Measurements from ENCODE around the gene IL4I1.

The IL4I1 gene

GRCh38 chr19:49861541-49862378 is 34.9 kb downstream of the IL4I1 start:
- H3K9me3 ChIP-seq (ENCODE audit: control insufficient read depth, insufficient read depth, low read length): no peaks in the 10 kb centered on the region
- H3K9ac ChIP-seq (ENCODE audit: low read depth, low read length): no peak overlapping the region
- H3K36me3 ChIP-seq (ENCODE audit: insufficient read depth, low read length): peaks cover 13% of the 10 kb centered on the region
- no peaks in the 10 kb centered on the region; the same call in 1 of the 2 replicates for H3K4me1 ChIP-seq (ENCODE audit: insufficient read depth, low read length)

GRCh38 chr19:49861107-49861506 is 35.6 kb downstream of the IL4I1 start:
- peaks cover 13% of the 10 kb centered on the region for H3K36me3 ChIP-seq (ENCODE audit: insufficient read depth, low read length)

GRCh38 chr19:49860336-49861102 is 36.2 kb downstream of the IL4I1 start:
- Histone ChIP-seq H3K36me3 (ENCODE audit: insufficient read depth, low read length) (peaks cover 13% of the 10 kb centered on the region), H3K4me1 (ENCODE audit: insufficient read depth, low read length) (no peaks in the 10 kb centered on the region; the same call in 1 of the 2 replicates), H3K9me3 (ENCODE audit: control insufficient read depth, insufficient read depth, low read length) (no peaks in the 10 kb centered on the region), H3K9ac (ENCODE audit: low read depth, low read length) (no peak overlapping the region)

More at GRCh38 chr19:49861107-49861506, 35.6 kb downstream of the IL4I1 start:
- no peak overlapping the region for H3K9ac ChIP-seq (ENCODE audit: low read depth, low read length)
- H3K4me1 ChIP-seq (ENCODE audit: insufficient read depth, low read length): no peaks in the 10 kb centered on the region; the same call in 1 of the 2 replicates
- H3K9me3 ChIP-seq (ENCODE audit: control insufficient read depth, insufficient read depth, low read length): no peaks in the 10 kb centered on the region

- Histone ChIP-seq H3K36me3 (ENCODE audit: insufficient read depth, low read length) (peaks cover 12% of the 10 kb centered on the region), H3K9ac (ENCODE audit: low read depth, low read length) (no peak overlapping the region), H3K4me1 (ENCODE audit: insufficient read depth, low read length) (no peaks in the 10 kb centered on the region; the same call in 1 of the 2 replicates), H3K9me3 (ENCODE audit: control insufficient read depth, insufficient read depth, low read length) (no peaks in the 10 kb centered on the region)
These were observed 36.9 kb downstream of the IL4I1 start for GRCh38 chr19:49859682-49860335.

GRCh38 chr19:49858088-49858985 is 38.4 kb downstream of the IL4I1 start:
- no peaks in the 10 kb centered on the region; the same call in 1 of the 2 replicates for H3K4me1 ChIP-seq (ENCODE audit: insufficient read depth, low read length)
- no peak overlapping the region for H3K9ac ChIP-seq (ENCODE audit: low read depth, low read length)
- no peaks in the 10 kb centered on the region for H3K9me3 ChIP-seq (ENCODE audit: control insufficient read depth, insufficient read depth, low read length)
- peaks cover 2% of the 10 kb centered on the region; the same call in 1 of the 2 replicates for H3K36me3 ChIP-seq (ENCODE audit: insufficient read depth, low read length)

GRCh38 chr19:49857838-49858087 is 38.9 kb downstream of the IL4I1 start:
- Histone ChIP-seq H3K9ac (ENCODE audit: low read depth, low read length) (no peak overlapping the region), H3K9me3 (ENCODE audit: control insufficient read depth, insufficient read depth, low read length) (no peaks in the 10 kb centered on the region), H3K36me3 (ENCODE audit: insufficient read depth, low read length) (peaks cover 2% of the 10 kb centered on the region; the same call in 1 of the 2 replicates), H3K4me1 (ENCODE audit: insufficient read depth, low read length) (no peaks in the 10 kb centered on the region; the same call in 1 of the 2 replicates)

GRCh38 chr19:49857061-49857837 is 39.4 kb downstream of the IL4I1 start:
- H3K9ac ChIP-seq (ENCODE audit: low read depth, low read length): no peak overlapping the region
- peaks cover 2% of the 10 kb centered on the region; the same call in 1 of the 2 replicates for H3K36me3 ChIP-seq (ENCODE audit: insufficient read depth, low read length)
- H3K9me3 ChIP-seq (ENCODE audit: control insufficient read depth, insufficient read depth, low read length): no peaks in the 10 kb centered on the region
- H3K4me1 ChIP-seq (ENCODE audit: insufficient read depth, low read length): peaks cover 2% of the 10 kb centered on the region; the same call in 1 of the 2 replicates

GRCh38 chr19:49856574-49857021 is 40.1 kb downstream of the IL4I1 start:
- H3K9me3 ChIP-seq (ENCODE audit: control insufficient read depth, insufficient read depth, low read length): no peaks in the 10 kb centered on the region
- no peak overlapping the region for H3K9ac ChIP-seq (ENCODE audit: low read depth, low read length)
- H3K4me1 ChIP-seq (ENCODE audit: insufficient read depth, low read length): peaks cover 3% of the 10 kb centered on the region; the same call in 1 of the 2 replicates
- H3K36me3 ChIP-seq (ENCODE audit: insufficient read depth, low read length): peaks cover 2% of the 10 kb centered on the region; the same call in 1 of the 2 replicates

GRCh38 chr19:49855676-49856573 is 40.8 kb downstream of the IL4I1 start:
- peaks cover 3% of the 10 kb centered on the region; the same call in 1 of the 2 replicates for H3K4me1 ChIP-seq (ENCODE audit: insufficient read depth, low read length)
- no peak overlapping the region for H3K9ac ChIP-seq (ENCODE audit: low read depth, low read length)
- H3K36me3 ChIP-seq (ENCODE audit: insufficient read depth, low read length): peaks cover 2% of the 10 kb centered on the region; the same call in 1 of the 2 replicates
- H3K9me3 ChIP-seq (ENCODE audit: control insufficient read depth, insufficient read depth, low read length): no peaks in the 10 kb centered on the region

GRCh38 chr19:49855277-49855675 is 41.4 kb downstream of the IL4I1 start:
- H3K9me3 ChIP-seq (ENCODE audit: control insufficient read depth, insufficient read depth, low read length): no peaks in the 10 kb centered on the region
- H3K4me1 ChIP-seq (ENCODE audit: insufficient read depth, low read length): peaks cover 3% of the 10 kb centered on the region; the same call in 1 of the 2 replicates
- no peak overlapping the region for H3K9ac ChIP-seq (ENCODE audit: low read depth, low read length)
- H3K36me3 ChIP-seq (ENCODE audit: insufficient read depth, low read length): peaks cover 2% of the 10 kb centered on the region; the same call in 1 of the 2 replicates

GRCh38 chr19:49854378-49855263 is 42.1 kb downstream of the IL4I1 start:
- no peaks in the 10 kb centered on the region for H3K36me3 ChIP-seq (ENCODE audit: insufficient read depth, low read length)
- 0 out of 2 replicates have a peak, but pooled peaks cover 7% of the 10 kb centered on the region for H3K4me1 ChIP-seq (ENCODE audit: insufficient read depth, low read length)
- no peak overlapping the region for H3K9ac ChIP-seq (ENCODE audit: low read depth, low read length)
- H3K9me3 ChIP-seq (ENCODE audit: control insufficient read depth, insufficient read depth, low read length): no peaks in the 10 kb centered on the region

All from ES-I3 (cell line).